GM19023 (cell line): Measurements from ENCODE around the gene GPR157.
"Not testable (repeated sequence)": the region's sequence is repeated elsewhere in the genome, so short reads cannot be mapped to it uniquely, and the experiment has no call there.

ENCODE experiments used
- ATAC-seq: cut with Tn5 transposase; IDR thresholded peaks from one replicate; pipeline ENCODE4 v1.9.1; 2021; ENCODE audit warnings: mild to moderate bottlenecking, moderate library complexity; ENCODE audit not compliant: unreplicated experiment

Gene GPR157

GRCh38 chr1:9128520-9129265 lies at the start of gene GPR157:
Gene GPR157, minus strand, starts transcription at chr1:9129102. Its CDS starts 75 bp downstream, at chr1:9129027.
- ATAC-seq, result peak; percentile 57

DNA sequence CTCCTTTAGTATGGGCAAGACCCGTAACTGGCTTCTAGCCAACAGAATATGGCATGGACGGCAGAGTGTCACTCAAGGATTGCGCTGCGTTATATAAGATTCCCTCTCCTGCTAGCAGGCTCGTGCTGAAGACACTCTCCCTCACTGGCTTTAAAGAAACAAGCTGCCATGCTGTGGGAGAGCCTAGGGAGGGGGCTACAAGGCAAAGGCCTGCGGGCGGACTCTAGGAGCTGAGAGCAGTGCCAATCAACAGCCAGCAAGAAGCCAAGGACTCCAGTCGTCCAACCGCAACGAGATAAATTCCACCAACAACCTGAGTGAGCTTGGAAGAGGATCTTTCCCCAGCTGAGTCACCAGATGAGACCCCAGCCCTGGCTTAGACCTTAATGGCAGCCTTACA lies 45.9 kb upstream of the GPR157 start:
- no peak for ATAC-seq

DNA sequence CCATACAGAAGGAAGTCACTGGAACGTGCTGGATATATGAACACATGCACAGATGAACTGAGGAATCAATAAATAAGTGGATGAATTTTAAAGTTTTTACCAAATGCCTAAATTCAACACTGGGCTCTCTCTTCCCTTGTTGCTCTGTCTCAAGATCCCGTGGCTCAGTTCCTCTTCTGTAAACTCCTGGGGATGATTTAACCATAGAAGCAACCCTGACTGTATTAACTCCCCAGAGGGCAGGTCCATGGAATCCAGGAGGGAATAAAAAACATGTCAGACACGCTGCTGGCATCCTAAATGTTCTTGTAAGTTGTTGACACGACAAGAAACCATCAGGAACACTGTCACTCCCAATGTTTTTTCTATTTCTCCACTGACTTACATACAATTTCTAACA lies 45.3 kb upstream of the GPR157 start:
- ATAC-seq, result no peak

DNA sequence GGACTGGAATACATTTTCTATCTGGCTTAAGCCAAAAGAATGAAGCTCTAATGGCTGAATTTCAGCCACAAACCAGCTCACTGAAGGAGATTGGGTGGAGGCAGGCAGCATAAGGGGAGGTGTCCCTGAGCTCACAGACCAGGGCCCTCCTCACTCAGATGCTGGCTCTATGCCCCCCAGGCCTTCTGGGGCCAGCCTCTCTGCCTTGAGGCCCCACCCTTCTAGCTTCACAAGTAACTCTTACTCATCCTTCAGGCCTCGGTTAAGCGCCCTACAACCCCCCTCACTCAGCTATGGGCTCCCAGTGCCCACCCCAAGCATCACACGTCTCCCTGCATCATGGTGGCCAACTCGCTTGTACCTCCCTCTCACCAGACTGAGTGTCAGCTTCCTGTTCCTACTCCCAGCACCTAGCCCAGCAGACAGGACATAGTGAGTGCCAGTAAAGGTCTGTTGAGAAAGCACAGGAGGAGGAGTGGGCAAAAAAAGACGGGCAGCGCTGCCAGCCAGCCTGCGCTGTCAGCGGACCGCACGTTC lies 40.8 kb upstream of the GPR157 start:
- no peak for ATAC-seq

- no peak for ATAC-seq
Observed at GRCh38 chr1:9167638-9168037, 38.7 kb upstream of the GPR157 start.

DNA sequence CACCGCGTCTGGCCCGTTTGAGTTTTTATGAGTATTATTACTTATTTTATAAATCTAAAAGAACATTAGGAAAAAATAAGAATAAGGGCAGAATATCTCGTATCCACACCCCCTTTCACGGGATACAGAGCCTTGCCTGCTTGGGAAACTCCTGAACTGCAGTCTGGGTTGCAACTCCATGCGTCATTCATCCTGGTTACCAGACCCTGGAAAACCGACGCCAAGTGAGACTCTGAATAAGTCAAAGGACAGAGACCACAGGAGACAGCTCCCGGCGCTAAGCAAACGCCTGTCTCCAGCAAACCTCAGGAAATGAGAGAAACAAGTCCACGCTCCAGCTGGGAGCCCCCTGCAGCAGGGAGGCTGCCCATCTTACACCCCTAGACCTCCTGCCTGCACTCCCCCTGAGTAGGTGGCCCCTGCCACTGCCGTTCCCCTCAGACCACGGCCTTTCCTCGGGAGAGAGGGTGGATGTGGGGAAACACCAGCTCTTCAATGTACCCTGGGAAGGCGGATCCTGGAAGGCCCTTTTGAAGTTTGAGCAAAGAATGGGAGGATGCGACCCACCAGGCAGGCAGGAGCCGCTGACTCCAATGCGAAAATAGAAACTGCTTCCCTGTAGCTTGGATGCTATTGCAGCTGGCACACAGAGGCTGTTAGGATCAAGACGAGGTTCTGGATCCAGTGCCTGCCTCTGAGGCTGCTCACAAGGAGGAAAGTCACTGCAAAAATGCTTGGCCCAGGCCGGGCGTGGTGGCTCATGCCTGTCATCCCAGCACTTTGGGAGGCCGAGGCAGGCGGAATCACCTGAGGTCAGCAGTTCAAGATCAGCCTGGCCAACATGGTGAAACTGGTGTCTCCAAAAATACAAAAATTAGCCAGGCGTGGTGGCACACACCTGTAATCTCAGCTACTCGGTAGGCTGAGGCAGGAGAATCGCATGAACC lies 37.7 kb upstream of the GPR157 start:
- no peak for ATAC-seq

GRCh38 chr1:9165396-9165795 lies 36.5 kb upstream of the GPR157 start:
- no peak for ATAC-seq

DNA sequence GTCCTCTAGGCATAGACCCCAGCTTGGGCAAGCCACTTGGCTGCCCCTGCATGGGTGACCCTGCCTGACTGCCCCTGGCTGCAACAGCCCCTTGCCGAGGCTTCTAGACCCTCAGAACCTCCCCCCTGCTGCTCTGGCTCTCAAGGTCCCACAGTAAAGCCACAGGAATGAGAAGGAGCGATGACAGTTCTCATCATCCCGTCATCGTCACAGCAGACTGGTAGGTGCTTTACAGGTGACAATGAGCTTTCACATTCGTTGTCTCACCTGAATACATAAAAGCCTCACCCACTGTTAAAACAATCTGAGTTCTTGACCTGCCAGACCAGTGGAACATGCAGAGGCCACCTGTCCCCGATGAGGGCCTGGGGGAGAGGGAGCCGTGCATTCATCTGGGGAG lies 36.0 kb upstream of the GPR157 start:
- ATAC-seq, result no peak

GRCh38 chr1:9164532-9164900 lies 35.6 kb upstream of the GPR157 start:
- ATAC-seq, result no peak

- ATAC-seq, result no peak
Observed at GRCh38 chr1:9161963-9162362, 33.1 kb upstream of the GPR157 start.

- no peak for ATAC-seq
Observed at GRCh38 chr1:9161342-9161741, 32.4 kb upstream of the GPR157 start.

GRCh38 chr1:9160079-9160717 lies 31.3 kb upstream of the GPR157 start:
- ATAC-seq, result no peak

DNA sequence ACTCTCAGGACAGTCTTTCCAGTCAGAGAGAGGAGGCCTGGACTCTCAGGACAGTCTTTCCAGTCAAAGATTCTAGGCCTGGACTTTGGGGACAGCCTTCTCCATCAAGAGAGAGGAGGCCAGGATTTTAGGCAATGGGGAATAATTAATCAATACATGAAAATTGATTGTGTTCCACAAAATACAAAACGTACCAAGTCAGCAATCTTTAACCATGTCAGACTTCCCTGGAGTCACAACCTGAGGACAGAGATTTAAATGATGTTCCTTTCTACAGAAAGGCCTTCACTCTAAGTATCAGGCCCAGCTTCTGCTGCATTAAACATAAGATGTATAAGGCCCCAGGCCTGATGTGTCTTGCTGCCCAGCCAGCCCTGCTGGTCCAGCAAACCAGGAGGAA lies 27.0 kb upstream of the GPR157 start:
- no peak for ATAC-seq

- ATAC-seq, result not testable (repeated sequence)
Observed at GRCh38 chr1:9155405-9155804, 26.5 kb upstream of the GPR157 start.

DNA sequence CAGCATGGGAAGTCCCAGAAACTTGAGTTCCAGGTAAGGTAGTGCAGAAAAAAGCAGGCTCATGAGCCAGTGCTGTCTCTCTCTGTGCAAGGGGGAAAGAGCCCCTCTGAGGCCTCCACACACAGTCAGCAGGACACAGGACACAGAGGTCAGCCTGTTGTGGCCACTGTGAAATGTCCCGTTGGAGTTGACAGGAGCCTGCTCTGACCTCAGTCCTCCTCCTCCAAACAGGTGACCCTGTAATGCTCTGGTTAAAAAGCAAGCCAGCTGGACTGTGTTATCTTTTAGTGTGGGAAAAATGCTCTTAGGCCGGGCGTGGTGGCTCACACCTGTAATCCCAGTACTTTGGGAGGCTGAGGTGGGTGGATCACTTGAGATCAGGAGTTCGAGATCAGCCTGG lies 24.2 kb upstream of the GPR157 start:
- no peak for ATAC-seq

DNA sequence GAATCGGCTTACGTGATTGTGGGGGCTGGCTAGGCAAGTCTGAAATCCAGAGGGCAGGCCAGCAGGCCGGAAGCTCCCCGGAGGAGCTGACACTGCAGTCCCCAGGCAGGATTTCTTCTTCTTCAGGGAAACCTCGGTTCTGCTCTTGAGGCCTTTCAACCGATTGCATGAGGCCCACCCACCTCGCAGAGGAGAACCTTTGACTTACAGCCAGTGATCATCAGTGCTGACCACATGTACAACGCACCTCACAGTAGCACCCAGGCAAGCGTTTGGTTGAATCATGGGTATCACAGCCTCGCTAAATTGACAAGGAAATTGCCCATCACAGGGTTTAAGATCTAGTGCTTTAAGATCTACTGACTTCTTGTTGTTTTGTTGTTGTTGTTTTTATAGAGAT lies 23.6 kb upstream of the GPR157 start:
- ATAC-seq, result no peak

DNA sequence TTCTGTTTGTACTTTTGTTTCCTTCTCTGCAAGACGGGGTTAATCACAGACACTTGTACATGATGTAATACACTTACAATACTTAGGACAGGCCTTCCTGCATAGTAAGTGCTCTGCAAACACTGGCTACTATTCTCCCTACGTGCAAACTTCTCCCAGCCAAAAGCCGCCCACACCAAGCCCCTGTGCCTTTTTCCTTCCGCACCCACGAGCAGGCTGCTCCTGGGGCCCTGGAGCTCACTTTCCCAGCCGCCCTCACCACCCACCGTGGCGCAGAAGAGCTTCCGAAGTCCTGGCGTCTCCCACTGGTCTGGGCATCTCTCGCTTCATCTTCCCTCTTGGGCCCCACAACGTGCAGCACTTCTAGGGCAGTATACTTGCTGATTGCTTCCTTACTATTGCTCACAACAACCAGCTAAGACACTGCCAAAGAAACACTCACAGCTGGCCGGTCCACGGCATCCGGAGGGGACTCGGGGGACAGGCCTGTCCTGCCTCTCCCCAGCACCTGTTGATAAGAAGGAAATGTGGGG lies 22.5 kb upstream of the GPR157 start:
- ATAC-seq, result no peak

DNA sequence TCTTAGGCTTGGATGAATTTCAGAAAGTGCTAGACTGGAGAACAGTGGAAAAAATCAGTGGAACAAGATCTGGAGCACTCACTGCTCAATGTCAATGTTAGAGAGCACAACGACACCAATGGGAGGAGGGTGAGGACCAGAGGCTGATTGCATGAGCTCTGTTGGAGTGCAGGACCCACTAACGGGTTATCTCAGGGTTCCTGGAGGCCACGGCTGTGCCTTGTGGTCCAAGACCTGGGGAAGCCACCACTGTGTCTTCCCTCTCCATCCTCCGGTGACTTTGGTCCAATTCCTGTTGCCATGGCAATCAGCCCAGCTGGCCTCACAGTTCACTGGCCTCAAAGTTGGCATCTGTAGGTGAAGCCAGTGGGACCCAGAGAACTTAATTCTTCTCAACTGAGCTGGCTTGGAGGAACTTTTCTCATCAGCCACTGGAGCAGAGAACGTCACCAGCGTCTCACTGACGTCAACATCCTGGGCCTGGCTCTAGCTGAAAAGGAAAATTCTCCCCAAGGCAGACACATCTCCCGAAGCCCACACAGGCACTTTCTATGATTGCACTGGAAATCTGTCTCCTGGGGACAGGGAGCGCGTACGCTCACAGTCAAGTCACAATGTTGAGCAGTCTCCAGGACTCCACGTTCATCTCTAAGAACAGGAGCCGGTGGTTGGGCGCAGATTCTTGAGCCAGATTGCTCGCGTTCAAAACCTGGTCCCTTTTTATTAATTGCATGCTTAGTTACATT lies 21.9 kb upstream of the GPR157 start:
- ATAC-seq, result no peak

DNA sequence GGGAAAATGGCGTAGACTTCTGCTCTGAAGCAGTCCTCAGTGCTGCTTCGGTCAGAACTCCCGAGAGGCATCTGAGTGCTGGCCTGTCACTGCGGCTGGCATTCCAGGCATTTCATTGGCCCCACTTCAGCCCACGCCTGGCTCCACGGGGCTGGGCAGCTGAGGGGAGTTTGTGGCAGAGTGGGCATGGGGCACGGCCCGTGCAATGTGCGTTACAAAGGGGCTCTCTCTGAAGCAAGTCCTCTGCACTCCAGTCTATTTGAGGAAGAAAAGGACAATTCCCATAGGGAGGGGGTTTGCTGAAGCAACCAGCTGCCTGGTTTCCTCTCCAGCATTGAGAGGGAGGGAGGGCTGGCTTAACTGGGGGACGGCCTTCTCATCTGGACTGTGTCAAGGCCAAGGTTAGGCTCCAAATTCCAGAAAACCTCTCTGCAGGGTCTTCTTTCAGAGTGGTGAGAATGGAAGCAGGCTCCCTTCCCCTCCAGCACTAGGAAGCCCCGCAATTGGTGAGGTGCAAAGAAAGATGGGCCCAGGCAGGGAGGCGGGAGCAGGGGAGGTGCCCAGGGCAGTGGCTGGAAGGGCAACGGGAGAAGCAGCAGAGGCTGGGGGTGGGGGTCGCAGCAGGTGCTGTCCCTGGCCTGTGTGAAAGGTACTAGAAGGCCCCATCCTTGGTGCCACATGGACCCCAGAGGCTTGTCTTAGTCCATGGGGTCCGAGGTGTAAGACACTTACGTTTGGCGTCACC lies 21.1 kb upstream of the GPR157 start:
- ATAC-seq, result no peak

DNA sequence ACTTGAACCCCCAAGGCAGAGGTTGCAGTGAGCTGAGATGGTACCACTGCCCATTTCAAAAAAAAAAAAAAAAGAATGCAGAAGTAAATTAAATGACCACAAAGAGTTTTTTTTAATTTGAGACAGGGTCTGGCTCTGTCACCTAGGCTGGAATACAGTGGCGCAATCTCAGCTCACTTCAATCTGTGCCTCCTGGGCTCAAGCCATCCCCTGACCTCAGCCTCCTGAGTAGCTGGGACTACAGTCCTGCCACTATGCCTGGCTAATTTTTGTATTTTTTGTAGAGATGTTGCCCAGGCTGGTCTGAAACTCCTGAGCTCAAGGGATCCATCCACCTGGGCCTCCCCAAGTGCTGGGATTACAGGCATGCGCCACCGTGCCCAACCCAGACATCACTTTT lies 20.2 kb upstream of the GPR157 start:
- no peak for ATAC-seq
